Upper lobe of left lung (tissue), 4 donors: ENCODE results near the gene ANKZF1.

Source experiments
- CTCF ChIP-seq, 6 experiments: fragments of 450-650 bp in 4 of 6; fragments of 200-600 bp in 2 of 6; sonication (generic) in 2 of 6; IDR thresholded peaks; one replicate each; pipeline ENCODE4 v1.5.1; 2016 to 2019; ENCODE audit warnings: antibody characterized with exemption in 6 of 6
- EP300 ChIP-seq, 4 donors: sonication (generic); formaldehyde crosslinking; IDR thresholded peaks; one replicate each; pipeline ENCODE4 v1.5.1; 2017; ENCODE audit warnings: antibody characterized with exemption in 4 of 4, control low read depth in 2 of 4
- POLR2A ChIP-seq, 4 donors: fragments of 450-650 bp; IDR thresholded peaks; one replicate each; pipeline ENCODE4 v1.5.1; 2016 to 2017; ENCODE audit warnings: antibody characterized with exemption in 4 of 4, mild to moderate bottlenecking in 2 of 4
- POLR2AphosphoS5 ChIP-seq, 2 donors: sonication (generic); formaldehyde crosslinking; IDR thresholded peaks; one replicate each; pipeline ENCODE4 v1.5.1; 2017; ENCODE audit warnings: antibody characterized with exemption in 2 of 2

DNA sequence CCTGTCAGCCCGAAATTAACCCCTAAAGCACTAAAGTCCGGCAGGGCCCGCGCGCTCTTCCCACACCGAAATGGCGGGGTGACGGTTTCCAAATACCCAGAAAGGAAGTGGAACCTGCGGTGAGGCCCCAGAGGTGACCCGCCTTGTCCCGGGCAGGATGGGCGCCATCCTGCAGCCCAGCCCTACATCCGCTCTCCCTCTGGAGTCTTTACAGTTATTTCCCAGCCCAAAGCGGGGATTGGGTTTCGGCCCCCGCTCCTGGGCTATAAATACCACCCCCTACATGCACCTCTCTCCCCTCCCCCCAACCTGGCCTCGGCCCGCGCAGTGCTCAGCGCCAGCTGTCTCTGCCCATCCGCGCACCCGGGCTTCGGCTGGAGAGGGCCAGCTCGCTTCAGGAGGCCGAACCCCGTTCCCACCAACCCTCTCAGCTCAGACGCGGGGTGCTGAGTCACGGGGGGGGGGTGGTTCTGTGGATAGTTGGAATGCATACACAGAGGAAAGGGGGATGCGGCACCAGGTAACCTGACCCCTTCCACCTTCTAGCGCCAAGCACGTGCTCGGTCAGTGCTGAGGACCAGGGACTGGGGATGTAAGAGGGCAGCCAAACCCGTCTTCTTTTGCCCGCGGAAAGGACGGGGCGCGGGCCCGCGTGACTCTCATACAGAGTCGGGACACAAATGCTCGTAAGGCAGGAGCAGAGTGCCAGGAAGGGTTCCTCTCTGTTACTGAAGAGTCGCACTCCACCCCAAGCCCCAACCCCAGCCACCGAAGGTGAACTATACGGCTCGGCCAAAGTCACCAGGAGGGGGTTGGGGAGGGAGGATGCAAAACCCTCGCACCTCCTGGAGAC lies 23.5 kb downstream of the ANKZF1 start, which contains the start of gene TUBA4B:
- TF ChIP-seq CTCF (IDR thresholded peaks at IDR 0.05) (no peak), POLR2AphosphoS5 (IDR thresholded peaks at IDR 0.05) (peak in 1 of 2 donors; percentile 27), POLR2A (IDR thresholded peaks at IDR 0.05) (no peak), EP300 (IDR thresholded peaks at IDR 0.05) (no peak)
